Urinary bladder (tissue), 4 donors: ENCODE data around the gene RSPH10B. TPM values are rescaled to one million over a fixed set of nuclear protein-coding genes. Genes with fewer than 3 reads are reported as not detected.
A peak's percentile ranks its signal among the peaks of the same experiment; 100 is the strongest.
"Not testable (repeated sequence)": the region's sequence is repeated elsewhere in the genome, so short reads cannot be mapped to it uniquely, and the experiment has no call there.

ENCODE experiments used
- DNase-seq: peaks from one replicate; pipeline ENCODE4 v3.0.0-alpha.2; 2015; ENCODE audit errors: extremely low spot score
- H3K27ac ChIP-seq: one replicate; pipeline ENCODE4 v1.5.1; 2013; ENCODE audit warnings: low read depth, mild to moderate bottlenecking, moderate library complexity
- H3K36me3 ChIP-seq: one replicate; pipeline ENCODE4 v1.6.1; 2013; ENCODE audit warnings: mild to moderate bottlenecking, moderate library complexity; ENCODE audit not compliant: insufficient read depth
- H3K4me1 ChIP-seq: one replicate; pipeline ENCODE4 v1.6.1; 2013; ENCODE audit warnings: mild to moderate bottlenecking, moderate library complexity; ENCODE audit not compliant: insufficient read depth
- H3K4me3 ChIP-seq: one replicate; pipeline ENCODE4 v1.5.1; 2013; ENCODE audit warnings: low read depth, low read length
- WGBS: extraction: QIAGEN DNeasy Blood & Tissue Kit; methylation state at CpG from one replicate; pipeline ENCODE4 v1.1.7; 2013; 5-methylcytosine and 5-hydroxymethylcytosine counted together
- polyA plus RNA-seq: library from polyadenylated mRNA; stranded (reverse); fragments of 200-250 nt; gene quantifications from one replicate; pipeline ENCODE4 v1.2.3, GENCODE V29; 2013
- small RNA-seq: library from RNA; depleted of rRNA; stranded (forward); fragments of <200 nt; gene quantifications from one replicate; pipeline ENCODE3, GENCODE V24; 2014
- total RNA-seq: library from RNA; depleted of rRNA; stranded (reverse); fragments of >200 nt; gene quantifications from one replicate; pipeline ENCODE4 v1.2.3, GENCODE V29; 2014
- donor health status: healthy with polysubstance abuse.
- donor health status: healthy.

Gene RSPH10B
- total and polyA plus RNA-seq, 2 donors, result 0.09 TPM; not detected in 1

GRCh38 chr7:5898480-5899224 lies 71.8 kb downstream of the RSPH10B start, which contains the start of gene CCZ1:
CCZ1 (plus strand) TSS chr7:5898733; CDS start chr7:5898800, 67 bp downstream.
- under 1% methylated on average over 22 of the region's 64 CpGs for WGBS
- peak within 1 kb of the TSS; percentile 45 for H3K4me3 ChIP-seq
- H3K36me3 ChIP-seq, H3K4me1 ChIP-seq, H3K27ac ChIP-seq: not testable (repeated sequence)
- peak; percentile 0 for DNase-seq

DNA sequence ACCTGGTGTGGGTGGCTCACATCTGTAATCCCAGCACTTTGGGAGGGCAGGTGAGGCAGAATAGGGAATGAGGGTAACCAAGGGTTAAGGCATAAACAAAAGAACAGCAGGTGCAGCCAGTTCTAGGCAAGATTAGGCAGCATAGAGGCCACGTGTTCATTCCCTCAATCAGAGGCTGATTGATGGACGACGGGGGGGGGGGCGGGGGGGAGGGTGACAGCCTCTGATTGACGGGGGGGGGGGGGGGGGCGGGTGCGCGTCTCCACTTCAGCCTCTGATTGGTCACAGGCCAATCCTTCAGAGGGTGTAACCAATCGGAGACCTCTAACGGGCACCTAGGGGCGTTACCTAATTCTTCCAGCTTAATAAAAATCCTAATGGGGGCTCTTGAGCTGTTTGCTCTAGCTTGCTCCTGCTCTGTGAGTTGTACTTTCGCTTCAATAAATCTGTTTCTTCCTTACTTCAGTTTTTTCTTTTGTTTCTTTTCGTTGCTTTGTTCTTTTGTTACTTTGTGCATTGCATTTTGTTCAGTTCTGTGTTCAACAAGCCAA lies 73.0 kb downstream of the RSPH10B start:
- H3K27ac ChIP-seq, H3K4me3 ChIP-seq, DNase-seq, H3K4me1 ChIP-seq, H3K36me3 ChIP-seq: not testable (repeated sequence)
- 70% methylated on average over 13 of the region's 13 CpGs for WGBS

GRCh38 chr7:5892498-5892897 lies 78.0 kb downstream of the RSPH10B start:
- DNase-seq, result no peak
- no peaks in the 10 kb centered on the region for H3K4me1 ChIP-seq
- no peak overlapping the region for H3K4me3 ChIP-seq
- no peaks in the 10 kb centered on the region for H3K36me3 ChIP-seq
- no peak overlapping the region for H3K27ac ChIP-seq
- 94% methylated on average over 9 of the region's 9 CpGs for WGBS

DNA sequence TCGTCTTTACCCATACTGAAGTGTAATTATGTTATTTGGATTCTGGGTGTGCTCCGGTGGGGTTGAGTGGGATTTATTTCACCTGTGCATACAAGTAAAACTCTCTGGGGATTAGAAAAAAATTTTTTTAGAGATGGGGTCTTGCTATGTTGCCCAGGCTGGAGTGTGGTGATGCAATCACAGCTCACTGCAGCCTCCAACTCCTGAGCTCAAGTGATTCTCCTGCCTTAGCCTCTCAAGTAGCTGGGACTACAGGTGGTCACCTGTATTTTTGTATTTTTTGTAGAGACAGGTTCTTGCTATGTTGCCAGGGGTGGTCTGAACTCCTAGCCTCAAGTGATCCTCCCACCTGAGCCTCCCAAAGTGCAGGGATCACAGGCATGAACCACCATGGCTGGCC lies 80.2 kb downstream of the RSPH10B start:
- H3K4me3 ChIP-seq, H3K4me1 ChIP-seq, H3K36me3 ChIP-seq, H3K27ac ChIP-seq, DNase-seq: not testable (repeated sequence)
- 84% methylated on average over 2 of the region's 2 CpGs for WGBS

GRCh38 chr7:5888021-5888420 lies 82.5 kb downstream of the RSPH10B start:
- not testable (repeated sequence) for H3K27ac ChIP-seq, H3K36me3 ChIP-seq, H3K4me1 ChIP-seq, DNase-seq, H3K4me3 ChIP-seq
- WGBS, result 81% methylated on average over 5 of the region's 5 CpGs

GRCh38 chr7:5884431-5884830 lies 86.1 kb downstream of the RSPH10B start:
- 84% methylated on average over 5 of the region's 5 CpGs for WGBS
- not testable (repeated sequence) for H3K27ac ChIP-seq, H3K4me1 ChIP-seq, H3K4me3 ChIP-seq, H3K36me3 ChIP-seq, DNase-seq

DNA sequence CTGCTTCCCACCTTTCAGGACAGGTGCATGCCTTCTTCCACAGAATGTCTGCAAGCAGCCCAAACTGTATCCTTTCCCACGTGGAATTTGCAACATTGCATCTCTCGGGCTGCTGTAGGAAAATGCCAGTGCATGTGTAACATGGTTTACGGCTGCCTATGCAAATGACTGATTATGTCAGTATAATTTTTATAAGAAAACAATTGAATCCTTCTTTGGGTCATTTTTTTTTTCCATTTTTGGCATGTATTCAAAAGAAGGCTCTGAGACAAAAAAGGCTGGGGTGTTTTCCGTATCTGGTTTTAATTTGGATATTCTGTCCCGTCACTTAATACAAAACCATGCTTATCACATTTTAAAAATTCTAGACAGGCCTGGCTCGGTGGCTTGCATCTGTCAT lies 90.4 kb downstream of the RSPH10B start:
- DNase-seq, H3K4me3 ChIP-seq, H3K27ac ChIP-seq, H3K4me1 ChIP-seq, H3K36me3 ChIP-seq: not testable (repeated sequence)
- WGBS, result 66% methylated on average over 6 of the region's 6 CpGs

DNA sequence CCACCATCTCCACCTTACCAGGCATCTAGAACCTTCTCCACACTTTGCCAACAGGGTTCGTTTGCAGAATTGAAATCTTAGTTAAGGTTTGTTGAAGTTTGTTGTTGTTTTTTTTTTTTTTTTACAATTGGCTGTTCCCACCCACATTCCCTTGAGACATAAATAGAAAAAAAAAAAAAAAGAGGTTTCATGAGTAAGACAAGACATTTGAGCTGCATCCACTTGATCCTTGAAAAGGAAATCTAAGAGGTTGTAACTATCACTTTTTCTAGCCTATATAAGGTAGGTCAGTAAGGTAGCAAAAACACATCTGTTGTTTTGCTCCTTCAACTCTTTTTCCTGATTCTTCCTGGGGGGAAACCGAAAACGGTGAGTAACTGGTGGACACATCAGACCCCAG lies 90.9 kb downstream of the RSPH10B start:
- H3K27ac ChIP-seq, H3K4me3 ChIP-seq, DNase-seq, H3K36me3 ChIP-seq, H3K4me1 ChIP-seq: not testable (repeated sequence)
- WGBS, result 78% methylated on average over 3 of the region's 3 CpGs

Small RNA genes lying within 50 kb of the gene (small RNA-seq; reads per million reads assigned to genes)
- gene RF00019 (not detected), gene SNORA80D (0.80 reads per million, percentile 68 among the genes with 10 or more reads in this experiment)

Other genes starting within 250 kb of the RSPH10B start
- 52.2 TPM for gene RNF216, start 189.0 kb downstream of the RSPH10B start, total RNA-seq
- 29.4 TPM for gene RNF216, start 189.0 kb downstream of the RSPH10B start, polyA plus RNA-seq
- not detected for gene OCM, start 89.9 kb downstream of the RSPH10B start, total RNA-seq
- not detected for gene OCM, start 89.9 kb downstream of the RSPH10B start, polyA plus RNA-seq
- 38.3 TPM for gene CCZ1, start 72.0 kb downstream of the RSPH10B start, total RNA-seq
- gene CCZ1, start 72.0 kb downstream of the RSPH10B start, polyA plus RNA-seq, result 47.1 TPM
- gene PMS2, start 38.4 kb upstream of the RSPH10B start, total RNA-seq, result 16.5 TPM
- 6.3 TPM for gene PMS2, start 38.4 kb upstream of the RSPH10B start, polyA plus RNA-seq
- gene AIMP2, start 38.6 kb upstream of the RSPH10B start, total RNA-seq, result 21.9 TPM
- 35.6 TPM for gene AIMP2, start 38.6 kb upstream of the RSPH10B start, polyA plus RNA-seq
- gene ANKRD61, start 60.7 kb upstream of the RSPH10B start, total RNA-seq, result not detected
- gene ANKRD61, start 60.7 kb upstream of the RSPH10B start, polyA plus RNA-seq, result 0.06 TPM
- gene EIF2AK1, start 88.5 kb upstream of the RSPH10B start, total RNA-seq, result 78.1 TPM
- gene EIF2AK1, start 88.5 kb upstream of the RSPH10B start, polyA plus RNA-seq, result 29.3 TPM
- 8.2 TPM for gene USP42, start 134.3 kb upstream of the RSPH10B start, total RNA-seq
- gene USP42, start 134.3 kb upstream of the RSPH10B start, polyA plus RNA-seq, result 6.1 TPM